WTC11 (cell line): Measurements from ENCODE around the gene S100G.

ENCODE experiments used
- ATF3 ChIP-seq: sonication (generic); formaldehyde crosslinking; conservative IDR thresholded peaks from 2 replicates; pipeline ENCODE4 v1.8.1; 2022; ENCODE audit warnings: mild to moderate bottlenecking, missing genetic modification reagents
- CREB1 ChIP-seq: sonication (generic); formaldehyde crosslinking; IDR thresholded peaks from 2 replicates; pipeline ENCODE4 v1.8.0; 2023; ENCODE audit warnings: mild to moderate bottlenecking, missing genetic modification reagents
- ESRRA ChIP-seq: sonication (generic); formaldehyde crosslinking; IDR thresholded peaks from 2 replicates; pipeline ENCODE4 v1.8.1; 2022; ENCODE audit warnings: mild to moderate bottlenecking, missing genetic modification reagents, borderline replicate concordance
- ETV6 ChIP-seq: sonication (generic); formaldehyde crosslinking; IDR thresholded peaks from 2 replicates; pipeline ENCODE4 v1.8.1; 2022; ENCODE audit warnings: mild to moderate bottlenecking, missing genetic modification reagents
- FOXK1 ChIP-seq: sonication (generic); formaldehyde crosslinking; IDR thresholded peaks from 2 replicates; pipeline ENCODE4 v1.8.0; 2022; ENCODE audit warnings: mild to moderate bottlenecking, moderate library complexity, missing genetic modification reagents
- PRRX2 ChIP-seq: fragments of 250-450 bp; sonication (Bioruptor Pico); IDR thresholded peaks from 2 replicates; pipeline ENCODE4 v1.8.0; 2021; ENCODE audit warnings: mild to moderate bottlenecking
- SP1 ChIP-seq: sonication (generic); formaldehyde crosslinking; conservative IDR thresholded peaks from 2 replicates; pipeline ENCODE4 v1.8.1; 2022; ENCODE audit warnings: missing genetic modification reagents
- USF1 ChIP-seq: sonication (generic); formaldehyde crosslinking; IDR thresholded peaks from 2 replicates; pipeline ENCODE4 v1.8.0; 2022; ENCODE audit warnings: mild to moderate bottlenecking, missing genetic modification reagents
- ZNF219 ChIP-seq: sonication (generic); formaldehyde crosslinking; IDR thresholded peaks from 2 replicates; pipeline ENCODE4 v1.8.0; 2023; ENCODE audit warnings: missing genetic modification reagents, mild to moderate bottlenecking, borderline replicate concordance
- TF ChIP-seq, protein P1 (sequence below): fragments of 200-600 bp; IDR thresholded peaks from 2 replicates; pipeline ENCODE4 v1.8.0; 2022; ENCODE audit warnings: antibody characterized with exemption
- TF ChIP-seq, protein P2 (sequence below): sonication (generic); formaldehyde crosslinking; IDR thresholded peaks from 2 replicates; pipeline ENCODE4 v1.8.0; 2022; ENCODE audit warnings: mild to moderate bottlenecking, missing genetic modification reagents

GRCh38 chrX:16629909-16630308, 20.0 kb upstream of the S100G start:
- TF ChIP-seq, protein P1, sequence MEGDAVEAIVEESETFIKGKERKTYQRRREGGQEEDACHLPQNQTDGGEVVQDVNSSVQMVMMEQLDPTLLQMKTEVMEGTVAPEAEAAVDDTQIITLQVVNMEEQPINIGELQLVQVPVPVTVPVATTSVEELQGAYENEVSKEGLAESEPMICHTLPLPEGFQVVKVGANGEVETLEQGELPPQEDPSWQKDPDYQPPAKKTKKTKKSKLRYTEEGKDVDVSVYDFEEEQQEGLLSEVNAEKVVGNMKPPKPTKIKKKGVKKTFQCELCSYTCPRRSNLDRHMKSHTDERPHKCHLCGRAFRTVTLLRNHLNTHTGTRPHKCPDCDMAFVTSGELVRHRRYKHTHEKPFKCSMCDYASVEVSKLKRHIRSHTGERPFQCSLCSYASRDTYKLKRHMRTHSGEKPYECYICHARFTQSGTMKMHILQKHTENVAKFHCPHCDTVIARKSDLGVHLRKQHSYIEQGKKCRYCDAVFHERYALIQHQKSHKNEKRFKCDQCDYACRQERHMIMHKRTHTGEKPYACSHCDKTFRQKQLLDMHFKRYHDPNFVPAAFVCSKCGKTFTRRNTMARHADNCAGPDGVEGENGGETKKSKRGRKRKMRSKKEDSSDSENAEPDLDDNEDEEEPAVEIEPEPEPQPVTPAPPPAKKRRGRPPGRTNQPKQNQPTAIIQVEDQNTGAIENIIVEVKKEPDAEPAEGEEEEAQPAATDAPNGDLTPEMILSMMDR, result no peak
- TF ChIP-seq ETV6 (CRISPR knock-in tag) (no peak), CREB1 (no peak), PRRX2 (no peak), ESRRA (no peak), ATF3 (CRISPR knock-in tag) (no peak), FOXK1 (CRISPR knock-in tag) (no peak), ZNF219 (no peak), SP1 (no peak), USF1 (CRISPR knock-in tag) (no peak)
- TF ChIP-seq, protein P2, sequence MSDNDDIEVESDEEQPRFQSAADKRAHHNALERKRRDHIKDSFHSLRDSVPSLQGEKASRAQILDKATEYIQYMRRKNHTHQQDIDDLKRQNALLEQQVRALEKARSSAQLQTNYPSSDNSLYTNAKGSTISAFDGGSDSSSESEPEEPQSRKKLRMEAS (CRISPR knock-in tag), result no peak
